B cell (primary cell): ENCODE measurements around the gene UPK2. TPM values are rescaled to one million over a fixed set of nuclear protein-coding genes. Genes with fewer than 3 reads are reported as not detected.
A peak's percentile ranks its signal among the peaks of the same experiment; 100 is the strongest.

Source experiments
- ATAC-seq: fragments of 200-7000 bp; cut with Tn5 transposase; one replicate; pipeline ENCODE4 v1.10.0; 2021; ENCODE audit warnings: low read depth, mild to moderate bottlenecking, moderate number of reproducible peaks, moderate library complexity
- CTCF ChIA-PET: fragments of 350-600 bp; sonication (Branson Sonifier 250); formaldehyde crosslinking; loops from one replicate; lab custom pipeline; 2021; ENCODE audit warnings: antibody characterized with exemption, inconsistent platforms; lab: Charles Lee
- POLR2A ChIA-PET: fragments of 350-600 bp; sonication (Branson Sonifier 250); formaldehyde crosslinking; loops from one replicate; lab custom pipeline; 2021; ENCODE audit warnings: antibody characterized with exemption; lab: Charles Lee
- DNase-seq: peaks from one replicate; pipeline ENCODE4 v3.0.0; 2013
- H2AFZ ChIP-seq: 2 replicates; pipeline ENCODE4 v1.6.1; 2012; ENCODE audit warnings: mild to moderate bottlenecking, low read depth, low read length; ENCODE audit not compliant: insufficient read depth, poor library complexity, severe bottlenecking
- H3K27ac ChIP-seq, 2 donors: 1 replicate in 1 of 2; 2 replicates in 1 of 2; pipeline ENCODE4 v1.5.1; 2012 to 2013; ENCODE audit warnings: low read length in 2 of 2, mild to moderate bottlenecking in 2 of 2, moderate library complexity in 1 of 2
- H3K27me3 ChIP-seq, 4 experiments: fragments of 200-600 bp in 1 of 4; sonication (generic) in 1 of 4; replicated peaks in 1 of 4; 1 replicate in 2 of 4; 2 replicates in 2 of 4; pipeline versions ENCODE4 v1.6.1 to v1.7.0; 2013 to 2016; ENCODE audit warnings: low read length in 3 of 4, mild to moderate bottlenecking in 2 of 4, mixed read lengths in 1 of 4, moderate library complexity in 1 of 4; ENCODE audit not compliant: insufficient read depth in 4 of 4, control insufficient read depth in 3 of 4; ENCODE audit errors: control extremely low read depth in 1 of 4
- H3K36me3 ChIP-seq, 2 experiments: replicated peaks in 1 of 2; 1 replicate in 1 of 2; 2 replicates in 1 of 2; pipeline versions ENCODE4 v1.6.1 to v1.7.1; 2013; ENCODE audit warnings: low read length in 1 of 2; ENCODE audit not compliant: insufficient read depth in 2 of 2, control insufficient read depth in 1 of 2; ENCODE audit errors: control extremely low read depth in 1 of 2, extremely low read depth in 1 of 2
- H3K4me1 ChIP-seq, 2 donors: fragments of 200-600 bp in 1 of 2; sonication (generic) in 1 of 2; 1 replicate in 1 of 2; 2 replicates in 1 of 2; pipeline versions ENCODE4 v1.5.1 to v1.6.1; 2013 to 2017; ENCODE audit warnings: low read length in 2 of 2; ENCODE audit not compliant: control insufficient read depth in 2 of 2, insufficient read depth in 2 of 2
- H3K4me2 ChIP-seq: replicated peaks from 2 replicates; pipeline ENCODE3; 2012; ENCODE audit warnings: mild to moderate bottlenecking, low read depth, low read length; ENCODE audit not compliant: poor library complexity, severe bottlenecking
- H3K4me3 ChIP-seq, 5 experiments: fragments of 200-600 bp in 1 of 5; sonication (generic) in 1 of 5; 1 replicate in 3 of 5; 2 replicates in 2 of 5; pipeline versions ENCODE4 v1.5.1 to v1.7.0; 2011 to 2016; ENCODE audit warnings: low read length in 4 of 5, mild to moderate bottlenecking in 4 of 5, low read depth in 2 of 5, control low read depth in 1 of 5, moderate library complexity in 1 of 5; ENCODE audit not compliant: insufficient read depth in 1 of 5; ENCODE audit errors: control extremely low read depth in 1 of 5, extremely low read depth in 1 of 5
- H3K79me2 ChIP-seq: fragments of 200-600 bp; sonication (generic); one replicate; pipeline ENCODE4 v1.6.0; 2016; ENCODE audit warnings: low read length; ENCODE audit not compliant: control insufficient read depth, insufficient read depth
- H3K9ac ChIP-seq: fragments of 200-600 bp; sonication (generic); 2 replicates; pipeline ENCODE4 v1.6.1; 2017; ENCODE audit warnings: mild to moderate bottlenecking, low read length, moderate library complexity
- H3K9me3 ChIP-seq, 3 donors: one replicate each; pipeline versions ENCODE4 v1.6.1 to v1.7.1; 2013; ENCODE audit warnings: low read length in 2 of 3; ENCODE audit not compliant: control insufficient read depth in 2 of 3, insufficient read depth in 1 of 3; ENCODE audit errors: control extremely low read depth in 1 of 3
- H4K20me1 ChIP-seq: 2 replicates; pipeline ENCODE4 v1.6.0; 2012; ENCODE audit warnings: mild to moderate bottlenecking, low read length; ENCODE audit not compliant: insufficient read depth, control insufficient read depth, poor library complexity, severe bottlenecking
- H3K27ac Mint-ChIP-seq: one replicate; pipeline ENCODE4 v1.8.0; 2021; ENCODE audit warnings: mixed read lengths
- H3K27me3 Mint-ChIP-seq: one replicate; pipeline ENCODE4 v1.8.0; 2021; ENCODE audit warnings: mixed read lengths
- H3K4me1 Mint-ChIP-seq: one replicate; pipeline ENCODE4 v1.8.0; 2021; ENCODE audit warnings: mixed read lengths
- H3K4me3 Mint-ChIP-seq: one replicate; pipeline ENCODE4 v1.8.0; 2021; ENCODE audit warnings: mixed read lengths
- H3K9me3 Mint-ChIP-seq: one replicate; pipeline ENCODE4 v1.8.0; 2022; ENCODE audit warnings: mixed read lengths; ENCODE audit not compliant: insufficient read depth
- CTCF ChIP-seq: fragments of 200-600 bp; IDR thresholded peaks from one replicate; pipeline ENCODE4 v1.8.0; 2022; ENCODE audit warnings: antibody characterized with exemption, mild to moderate bottlenecking
- EZH2 ChIP-seq: IDR thresholded peaks from 2 replicates; pipeline ENCODE4 v1.6.1; 2012; ENCODE audit warnings: borderline replicate concordance, low read depth, mild to moderate bottlenecking, moderate library complexity, low read length; ENCODE audit not compliant: insufficient read depth, poor library complexity, severe bottlenecking
- WGBS: methylation state at CpG from one replicate; pipeline ENCODE4 v1.1.5; 2013; ENCODE audit warnings: missing lambda C conversion rate; ENCODE audit not compliant: insufficient coverage; 5-methylcytosine and 5-hydroxymethylcytosine counted together
- intact Hi-C: fragments of 100-400 bp; cut with micrococcal nuclease; formaldehyde crosslinking; loops from one replicate; pipeline ENCODE4 v1.10.0; 2022
- polyA plus RNA-seq: library from polyadenylated mRNA; depleted of rRNA; stranded (reverse); fragments of >200 nt; gene quantifications from 2 replicates; pipeline ENCODE4 v1.2.3, GENCODE V29; 2012
- total RNA-seq, 2 donors: library from RNA; stranded (reverse); fragments of 120-200 nt in 1 of 2; gene quantifications; 1 replicate in 1 of 2; 2 replicates in 1 of 2; pipeline versions ENCODE4 v1.2.3 to v1.2.4, GENCODE V29; 2013 to 2022

Gene UPK2
- total and polyA plus RNA-seq, 2 donors (not counting 1 experiment from before 2014, with no cell fraction given): 0.43 TPM; not detected in 1

- Histone ChIP-seq H3K27ac (no peak overlapping the region), H3K4me3 (no peak overlapping the region), H3K36me3 (no peaks in the 10 kb centered on the region), H4K20me1 (no peaks in the 10 kb centered on the region), H3K27me3 (peaks cover 0 to 3% (median 0%) of the 10 kb centered on the region in 4 experiments), H3K9ac (no peak overlapping the region), H3K4me1 (peaks cover 22 to 31% of the 10 kb centered on the region in 2 donors), H3K4me2 (peak overlapping the region; percentile 49), H3K9me3 (peaks cover 0 to 7% (median 0%) of the 10 kb centered on the region in 3 donors), H3K79me2 (peaks cover 4% of the 10 kb centered on the region), H2AFZ (no peak overlapping the region)
- WGBS: 93% methylated on average over 5 of the region's 8 CpGs
- Mint-ChIP-seq H3K4me3 (no peak overlapping the region), H3K27me3 (no peaks in the 10 kb centered on the region), H3K9me3 (no peaks in the 10 kb centered on the region), H3K27ac (no peak overlapping the region), H3K4me1 (peaks cover 34% of the 10 kb centered on the region)
- no peak for DNase-seq
- ChIA-PET POLR2A (interaction anchor here (0.7 kb wide), 1 partner anchor 147 kb away, joined by 3 read pairs; no protein-coding TSS in a partner anchor), CTCF (interaction anchor here (0.5 to 1.9 kb wide), 5 partner anchors 9 to 168 kb away, joined by 3 to 7 read pairs (median 3); no protein-coding TSS in a partner anchor)
- TF ChIP-seq EZH2 (no peak), CTCF (no peak)
- ATAC-seq: no peak
- intact Hi-C loops: no loop called here
Measured at GRCh38 chr11:118939404-118939915, 16.6 kb upstream of the UPK2 start.

- no peaks in the 10 kb centered on the region for H4K20me1 ChIP-seq
- Mint-ChIP-seq H3K27me3 (no peaks in the 10 kb centered on the region), H3K4me3 (no peak overlapping the region), H3K27ac (no peak overlapping the region), H3K9me3 (no peaks in the 10 kb centered on the region), H3K4me1 (peaks cover 32% of the 10 kb centered on the region)
- H3K4me2 ChIP-seq: peak overlapping the region; percentile 49
- peak; percentile 42 for DNase-seq
- no peak overlapping the region for H3K4me3 ChIP-seq
- H3K9me3 ChIP-seq: peaks cover 0 to 7% (median 0%) of the 10 kb centered on the region in 3 donors
- no peaks in the 10 kb centered on the region for H3K36me3 ChIP-seq
- ChIA-PET CTCF (interaction anchor here (0.5 to 1.9 kb wide), 3 partner anchors 10 to 28 kb away, joined by 3 to 7 read pairs (median 3); no protein-coding TSS in a partner anchor), POLR2A (interaction anchor here (0.7 kb wide), 1 partner anchor 148 kb away, joined by 3 read pairs; no protein-coding TSS in a partner anchor)
- intact Hi-C loops: no loop called here
- peaks cover 16 to 25% of the 10 kb centered on the region in 2 donors for H3K4me1 ChIP-seq
- ATAC-seq: peak; percentile 28
- no peak overlapping the region for H2AFZ ChIP-seq
- peaks cover 0 to 3% (median 0%) of the 10 kb centered on the region in 4 experiments for H3K27me3 ChIP-seq
- TF ChIP-seq EZH2 (no peak), CTCF (no peak)
- H3K9ac ChIP-seq: no peak overlapping the region
- H3K79me2 ChIP-seq: no peaks in the 10 kb centered on the region
- WGBS: 37% methylated on average over 10 of the region's 13 CpGs
- no peak overlapping the region for H3K27ac ChIP-seq
Measured at GRCh38 chr11:118939953-118940598, 16.0 kb upstream of the UPK2 start.
